ENCODE results near the gene ERCC1. TPM values are rescaled to one million over a fixed set of nuclear protein-coding genes. Genes with fewer than 3 reads are reported as not detected.

ERCC1 gene
- total and polyA plus RNA-seq, 2 experiments from 2014 or later: 120 to 169 TPM

DNA sequence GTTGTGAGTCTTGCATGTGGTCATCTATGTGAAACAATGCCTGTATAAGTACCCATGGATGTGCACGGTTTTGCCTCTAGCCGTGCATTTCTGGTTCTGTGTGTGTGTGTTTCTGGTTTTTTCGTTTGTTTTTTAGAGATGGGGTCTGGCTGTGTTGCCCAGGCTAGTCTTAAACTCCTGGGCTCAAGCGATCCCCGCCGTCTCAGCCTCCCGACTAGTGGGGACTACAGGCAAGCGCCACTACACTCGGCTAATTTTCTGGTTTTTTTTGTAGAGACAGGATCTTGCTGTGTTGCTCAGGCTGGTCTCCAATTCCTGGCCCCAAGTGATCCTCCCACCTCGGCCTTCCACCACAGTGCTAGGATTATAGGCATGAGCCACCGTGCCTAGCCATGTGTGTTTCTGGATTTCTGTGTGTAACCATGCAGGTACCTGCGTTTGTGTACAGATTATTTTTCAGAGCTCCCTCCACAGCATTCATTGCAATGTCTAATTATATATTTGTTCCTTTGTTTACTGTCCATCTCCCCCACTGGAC, 28.2 kb upstream of the ERCC1 start:
- no peaks in the 10 kb centered on the region for H3K36me3 ChIP-seq
- peaks cover 9% of the 10 kb centered on the region for H3K4me1 ChIP-seq (ENCODE audit: low read depth)
- no peak overlapping the region for H3K4me3 ChIP-seq
- no peak for DNase-seq (ENCODE audit: low read depth in 1 of 2, low spot score in 1 of 2)
- no peak overlapping the region for H3K27ac ChIP-seq
- H3K9me3 ChIP-seq (ENCODE audit: low read depth): no peaks in the 10 kb centered on the region
- H3K27me3 ChIP-seq: no peaks in the 10 kb centered on the region
- TF ChIP-seq, protein P1, sequence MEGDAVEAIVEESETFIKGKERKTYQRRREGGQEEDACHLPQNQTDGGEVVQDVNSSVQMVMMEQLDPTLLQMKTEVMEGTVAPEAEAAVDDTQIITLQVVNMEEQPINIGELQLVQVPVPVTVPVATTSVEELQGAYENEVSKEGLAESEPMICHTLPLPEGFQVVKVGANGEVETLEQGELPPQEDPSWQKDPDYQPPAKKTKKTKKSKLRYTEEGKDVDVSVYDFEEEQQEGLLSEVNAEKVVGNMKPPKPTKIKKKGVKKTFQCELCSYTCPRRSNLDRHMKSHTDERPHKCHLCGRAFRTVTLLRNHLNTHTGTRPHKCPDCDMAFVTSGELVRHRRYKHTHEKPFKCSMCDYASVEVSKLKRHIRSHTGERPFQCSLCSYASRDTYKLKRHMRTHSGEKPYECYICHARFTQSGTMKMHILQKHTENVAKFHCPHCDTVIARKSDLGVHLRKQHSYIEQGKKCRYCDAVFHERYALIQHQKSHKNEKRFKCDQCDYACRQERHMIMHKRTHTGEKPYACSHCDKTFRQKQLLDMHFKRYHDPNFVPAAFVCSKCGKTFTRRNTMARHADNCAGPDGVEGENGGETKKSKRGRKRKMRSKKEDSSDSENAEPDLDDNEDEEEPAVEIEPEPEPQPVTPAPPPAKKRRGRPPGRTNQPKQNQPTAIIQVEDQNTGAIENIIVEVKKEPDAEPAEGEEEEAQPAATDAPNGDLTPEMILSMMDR (IDR thresholded peaks at IDR 0.05; ENCODE audit: low read depth, low read length): no peak

DNA sequence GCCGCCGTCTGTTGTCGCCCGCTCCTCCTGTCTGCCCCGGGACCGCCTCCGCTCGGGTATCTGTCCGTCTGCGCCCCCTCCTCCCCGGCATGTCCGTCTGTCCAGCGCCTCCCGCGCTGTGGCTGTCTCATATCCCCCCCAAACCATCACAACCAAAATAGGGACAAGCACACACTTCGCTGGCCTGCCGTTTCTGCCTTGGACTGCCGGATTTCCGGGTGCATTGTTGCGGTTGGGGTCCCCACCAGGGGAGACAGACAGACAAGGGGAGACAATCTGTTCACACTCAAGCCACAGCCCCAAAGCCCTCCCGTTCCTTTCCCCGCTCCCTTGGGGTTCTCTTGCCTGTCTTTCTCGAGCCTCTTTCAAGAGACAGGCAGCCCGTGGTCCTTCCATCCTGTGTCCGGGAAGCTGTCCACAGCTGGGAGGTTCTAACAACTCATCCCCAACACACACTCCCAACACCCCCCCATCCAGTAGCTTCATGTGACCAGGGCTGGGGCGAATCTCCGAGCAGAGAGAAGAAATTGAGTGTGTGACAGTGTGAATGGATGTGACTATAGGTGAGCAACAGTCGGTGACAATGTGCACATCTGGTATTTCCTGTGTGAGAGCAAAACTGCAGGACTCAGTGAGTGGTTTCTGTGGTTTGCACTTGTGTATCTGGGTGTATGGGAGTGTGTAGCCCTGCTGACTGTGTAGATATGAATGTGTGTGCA, 27.6 kb upstream of the ERCC1 start:
- Histone ChIP-seq H3K4me1 (ENCODE audit: low read depth) (peaks cover 9% of the 10 kb centered on the region), H3K27me3 (no peaks in the 10 kb centered on the region), H3K27ac (no peak overlapping the region), H3K9me3 (ENCODE audit: low read depth) (no peaks in the 10 kb centered on the region), H3K36me3 (no peaks in the 10 kb centered on the region), H3K4me3 (peak overlapping the region; percentile 48)
- TF ChIP-seq, protein P1 (IDR thresholded peaks at IDR 0.05; ENCODE audit: low read depth, low read length): no peak
- peak in 1 of 2 donors; percentile 72 for DNase-seq (ENCODE audit: low read depth in 1 of 2, low spot score in 1 of 2)

DNA sequence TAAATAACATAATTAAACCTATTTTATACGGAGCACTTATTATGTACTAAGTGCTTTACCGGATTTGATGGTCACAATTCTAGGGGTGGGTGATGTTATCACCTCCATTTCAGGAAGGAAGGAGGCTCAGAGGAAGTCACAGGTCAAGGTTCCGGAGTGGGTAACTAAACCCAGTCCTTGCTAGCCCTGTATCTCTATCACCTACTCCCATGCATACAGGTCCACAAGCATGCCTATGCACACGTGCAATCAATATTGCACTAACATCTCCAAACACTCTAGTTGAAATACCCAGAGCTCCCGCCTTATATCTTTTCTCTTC, 26.3 kb upstream of the ERCC1 start:
- Histone ChIP-seq H3K4me1 (ENCODE audit: low read depth) (no peaks in the 10 kb centered on the region), H3K4me3 (peak overlapping the region; percentile 48), H3K9me3 (ENCODE audit: low read depth) (no peaks in the 10 kb centered on the region), H3K27ac (no peak overlapping the region), H3K36me3 (no peaks in the 10 kb centered on the region), H3K27me3 (no peaks in the 10 kb centered on the region)
- TF ChIP-seq, protein P1 (IDR thresholded peaks at IDR 0.05; ENCODE audit: low read depth, low read length): no peak
- no peak for DNase-seq (ENCODE audit: low read depth in 1 of 2, low spot score in 1 of 2)

DNA sequence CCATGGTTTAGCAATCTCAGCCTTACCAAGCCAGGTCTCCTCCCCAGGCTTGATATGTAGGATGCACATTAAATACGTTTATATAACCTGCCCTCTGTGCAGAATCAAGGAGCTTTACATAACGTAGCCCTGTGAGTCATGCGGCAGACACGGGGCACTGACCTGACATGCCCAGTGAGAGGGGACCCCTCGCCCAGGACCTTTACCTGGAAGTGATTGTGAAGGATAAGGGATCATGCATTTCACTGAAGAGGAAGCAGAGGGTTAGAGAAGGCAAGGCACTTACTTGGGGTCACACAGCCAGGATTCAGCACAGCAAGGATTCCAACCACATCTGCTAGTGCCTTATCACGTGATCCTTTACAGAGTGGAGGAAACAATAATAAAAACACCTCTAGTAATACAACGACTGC, 25.2 kb upstream of the ERCC1 start:
- no peaks in the 10 kb centered on the region for H3K9me3 ChIP-seq (ENCODE audit: low read depth)
- TF ChIP-seq, protein P1 (IDR thresholded peaks at IDR 0.05; ENCODE audit: low read depth, low read length): no peak
- peak in 1 of 2 donors; percentile 9 for DNase-seq (ENCODE audit: low read depth in 1 of 2, low spot score in 1 of 2)
- H3K27ac ChIP-seq: no peak overlapping the region
- peaks cover 4% of the 10 kb centered on the region for H3K4me1 ChIP-seq (ENCODE audit: low read depth)
- H3K27me3 ChIP-seq: no peaks in the 10 kb centered on the region
- H3K4me3 ChIP-seq: no peak overlapping the region
- H3K36me3 ChIP-seq: no peaks in the 10 kb centered on the region

DNA sequence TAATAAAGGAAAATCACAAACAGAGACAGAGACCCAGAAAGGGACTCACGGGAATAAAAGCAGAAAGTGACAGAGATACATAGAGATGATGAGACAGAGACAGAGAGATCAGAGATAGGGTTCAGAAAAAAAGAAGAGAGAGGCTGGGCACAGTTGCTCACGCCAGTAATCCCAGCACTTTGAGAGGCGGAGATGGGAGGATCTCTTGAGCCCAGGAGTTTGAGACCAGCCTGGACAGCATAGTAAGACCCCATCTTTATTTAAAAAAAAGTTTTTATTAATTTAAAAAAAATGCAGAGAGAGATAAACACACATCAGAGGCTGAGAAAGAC, 24.7 kb upstream of the ERCC1 start:
- Histone ChIP-seq H3K4me1 (ENCODE audit: low read depth) (peaks cover 4% of the 10 kb centered on the region), H3K36me3 (no peaks in the 10 kb centered on the region), H3K9me3 (ENCODE audit: low read depth) (no peaks in the 10 kb centered on the region), H3K27me3 (no peaks in the 10 kb centered on the region), H3K4me3 (no peak overlapping the region), H3K27ac (no peak overlapping the region)
- no peak for DNase-seq (ENCODE audit: low read depth in 1 of 2, low spot score in 1 of 2)
- TF ChIP-seq, protein P1 (IDR thresholded peaks at IDR 0.05; ENCODE audit: low read depth, low read length): no peak

Measured in cardiac muscle cell (in vitro differentiated cells and primary cell).